HG03521 (cell line): ENCODE measurements around the gene HDAC4.

Experiments
- ATAC-seq: cut with Tn5 transposase; IDR thresholded peaks from one replicate; pipeline ENCODE4 v1.9.1; 2021; ENCODE audit warnings: mild to moderate bottlenecking, moderate library complexity; ENCODE audit not compliant: unreplicated experiment

HDAC4 gene

DNA sequence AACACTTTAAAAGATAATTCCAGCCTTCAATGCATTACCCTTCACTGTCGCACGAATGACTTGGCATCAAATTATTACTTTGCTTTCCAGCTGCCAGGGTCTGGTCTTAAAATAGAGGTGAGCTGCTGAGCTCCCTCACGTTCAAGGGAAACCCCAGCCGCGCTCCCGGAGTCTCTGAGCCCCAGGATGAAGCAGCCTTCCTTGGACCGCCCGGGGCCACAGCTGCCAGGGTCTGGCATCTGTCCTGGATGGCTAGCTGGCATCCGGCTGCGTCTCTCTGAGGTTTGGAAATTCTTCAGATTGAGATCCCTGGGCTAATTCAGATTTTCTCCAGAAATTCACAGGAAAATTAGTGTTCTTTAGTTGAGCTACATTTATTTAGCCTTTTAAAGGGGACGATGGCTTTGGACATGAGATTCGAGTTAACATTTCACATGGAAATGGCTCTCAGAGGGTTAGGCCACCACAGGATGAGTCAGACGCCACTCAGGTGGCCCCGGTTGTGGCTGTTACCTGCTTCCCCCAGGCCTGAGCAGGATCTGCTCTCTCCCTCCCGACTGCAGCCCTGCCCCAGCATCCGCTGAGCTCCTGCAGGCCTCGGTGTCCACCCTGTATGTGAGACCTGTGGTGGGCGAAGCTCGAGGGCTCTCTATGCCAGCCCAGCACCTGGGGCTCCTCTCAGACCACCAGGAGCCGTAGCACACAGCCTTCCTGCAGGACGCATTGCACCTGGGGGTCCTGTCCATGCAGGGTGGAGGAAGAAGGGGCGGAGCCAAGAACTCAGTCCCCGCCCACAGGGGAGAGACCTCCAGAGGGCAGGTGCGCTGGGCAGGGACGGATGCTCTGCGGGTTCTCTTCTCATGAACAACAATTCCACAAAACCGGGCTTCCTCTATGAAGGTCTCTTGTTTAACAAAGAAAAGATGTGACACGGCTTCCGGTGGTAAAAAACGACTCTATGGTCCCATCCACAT lies 297.4 kb downstream of the HDAC4 start:
- no peak for ATAC-seq

DNA sequence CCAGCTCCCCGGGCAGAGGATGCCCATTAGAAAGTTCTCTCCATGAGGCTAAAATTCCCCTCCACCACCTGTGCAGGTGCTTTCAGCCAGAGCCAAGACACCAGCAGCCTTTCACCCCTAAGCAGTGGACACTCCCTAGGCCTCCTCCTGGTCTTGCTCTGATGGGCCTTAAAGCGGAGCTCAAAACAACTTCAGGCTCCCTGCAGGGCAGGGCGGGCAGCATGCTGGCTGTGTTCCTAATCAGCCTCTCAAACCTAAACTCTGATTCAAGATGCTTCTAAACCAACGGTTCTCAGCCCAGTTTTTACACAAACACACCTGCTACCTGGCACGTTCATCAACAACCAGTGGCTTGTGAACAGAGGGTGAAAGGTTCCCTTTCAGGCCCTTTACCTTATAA lies 298.6 kb downstream of the HDAC4 start:
- no peak for ATAC-seq

GRCh38 chr2:239101807-239102206 lies 299.0 kb downstream of the HDAC4 start:
- no peak for ATAC-seq

DNA sequence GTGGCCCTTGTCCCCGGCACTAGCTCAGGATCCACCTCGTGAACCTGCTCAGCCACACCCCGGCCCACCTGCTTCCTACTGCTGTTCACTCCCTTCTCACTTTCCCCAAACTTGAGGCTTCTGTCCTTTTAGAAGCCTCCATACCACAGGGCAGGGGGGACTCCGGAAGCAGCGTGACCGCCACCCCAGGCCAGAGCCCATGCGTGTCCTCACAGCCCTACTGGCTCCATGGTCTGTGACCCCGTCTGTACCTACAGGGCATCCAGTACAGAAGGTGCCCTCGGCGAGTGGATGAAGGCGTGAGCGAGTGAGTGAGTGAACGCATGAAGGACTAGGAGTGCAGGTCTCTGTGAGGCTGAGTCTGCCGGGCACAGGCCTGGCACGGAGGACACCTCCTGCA lies 299.7 kb downstream of the HDAC4 start:
- ATAC-seq, result no peak

- ATAC-seq, result no peak
These were observed 301.3 kb downstream of the HDAC4 start for GRCh38 chr2:239099474-239099873.

DNA sequence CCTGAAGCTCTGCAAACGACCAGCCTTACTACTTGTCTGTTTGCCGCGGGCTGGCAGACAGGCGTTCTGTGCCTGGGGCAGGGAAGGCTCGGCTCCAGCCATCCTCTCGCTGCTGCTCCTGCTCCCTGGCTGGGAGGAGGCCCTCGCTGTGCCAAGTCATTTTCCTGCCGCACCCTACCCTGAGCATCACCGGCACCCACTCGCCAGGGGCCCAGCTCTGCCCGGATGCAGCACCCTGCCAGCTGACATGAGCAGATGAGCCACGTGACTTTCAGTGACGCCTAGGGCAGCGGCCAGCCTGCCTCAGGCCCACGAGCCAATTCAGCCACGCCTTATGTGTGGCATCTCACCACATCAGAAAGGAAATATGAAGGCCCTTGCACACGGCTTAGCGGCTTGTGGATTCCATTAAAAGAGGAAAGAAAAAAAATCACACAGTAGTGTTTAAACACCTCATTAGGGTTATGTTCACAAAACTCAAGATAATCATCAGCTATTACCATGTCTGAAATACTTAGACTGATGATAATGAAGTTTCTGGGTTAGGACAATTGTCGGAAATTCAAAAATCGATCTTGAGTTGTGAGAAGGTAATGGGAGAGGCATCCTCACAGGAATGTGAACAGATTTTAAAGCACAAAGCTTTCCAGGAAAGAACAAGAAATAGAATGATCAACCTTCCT lies 302.4 kb downstream of the HDAC4 start:
- no peak for ATAC-seq

DNA sequence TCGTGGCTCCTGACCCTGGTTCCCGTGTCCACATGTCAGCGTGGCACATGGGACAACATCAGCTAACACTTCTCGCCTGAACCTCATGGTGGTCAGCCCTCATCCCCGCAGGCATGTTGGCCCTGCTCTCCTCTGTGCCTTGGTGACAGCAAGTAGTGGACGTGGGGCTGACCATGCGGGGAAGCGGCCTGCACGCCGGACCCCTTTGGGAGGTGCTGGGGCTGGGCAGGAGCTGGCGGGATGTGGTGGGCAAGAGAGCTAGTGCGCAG lies 303.5 kb downstream of the HDAC4 start:
- no peak for ATAC-seq

DNA sequence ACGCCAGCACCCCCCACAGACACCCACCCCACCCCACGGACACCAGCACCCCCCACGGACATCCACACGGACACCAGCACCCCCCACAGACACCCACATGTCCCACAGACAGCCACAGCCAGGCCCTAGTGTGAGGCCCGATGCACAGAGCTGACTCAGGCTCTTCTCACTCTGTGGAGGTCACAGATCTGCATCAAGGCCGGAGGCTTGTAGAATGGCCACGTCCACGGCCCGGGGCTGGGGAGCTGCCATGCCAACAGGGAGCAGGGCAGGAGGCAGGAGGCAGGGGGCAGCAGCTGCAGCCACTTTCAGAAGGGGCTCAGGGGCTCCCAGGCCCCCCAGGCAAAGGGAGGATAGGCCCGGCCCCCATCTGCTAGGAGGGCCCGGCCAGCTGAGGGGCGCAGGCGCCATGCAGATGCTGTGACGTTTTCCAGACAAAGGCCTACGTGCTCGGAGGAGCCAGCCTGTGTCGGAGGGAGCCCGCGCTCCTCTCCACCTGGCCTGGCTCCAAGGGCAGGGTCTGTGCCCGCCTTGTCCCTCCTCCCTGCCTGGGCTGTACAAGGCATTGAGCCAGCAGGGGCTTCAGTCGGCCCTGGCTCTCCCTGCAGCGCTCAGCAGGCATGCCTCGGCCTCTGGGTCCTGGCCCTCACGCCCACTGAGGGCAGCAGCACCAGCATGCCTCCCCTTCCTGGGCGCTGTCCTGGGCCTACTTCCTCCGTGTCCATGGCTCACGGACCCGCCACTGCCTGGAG lies 304.0 kb downstream of the HDAC4 start:
- no peak for ATAC-seq

GRCh38 chr2:239095460-239096081 lies 305.2 kb downstream of the HDAC4 start:
- no peak for ATAC-seq

DNA sequence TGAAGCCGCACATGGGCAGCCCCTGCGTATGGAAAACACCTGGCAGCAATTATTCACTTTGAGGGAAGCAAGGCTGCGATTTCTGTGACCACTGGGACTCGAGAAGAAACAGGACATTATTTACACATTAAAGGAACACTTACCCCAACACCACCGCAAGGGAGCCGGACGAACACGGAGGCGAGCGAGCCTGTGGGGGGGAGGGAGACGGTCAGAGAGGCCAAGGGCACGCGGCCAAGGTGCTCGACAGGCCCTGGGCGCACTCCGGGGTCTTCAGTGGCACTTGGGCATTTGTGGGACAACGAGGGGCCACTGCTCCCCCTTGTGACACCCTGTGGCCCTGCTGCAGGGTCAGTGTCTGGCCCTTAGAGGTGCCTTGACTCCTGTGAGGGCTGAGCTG lies 306.0 kb downstream of the HDAC4 start:
- ATAC-seq, result no peak

DNA sequence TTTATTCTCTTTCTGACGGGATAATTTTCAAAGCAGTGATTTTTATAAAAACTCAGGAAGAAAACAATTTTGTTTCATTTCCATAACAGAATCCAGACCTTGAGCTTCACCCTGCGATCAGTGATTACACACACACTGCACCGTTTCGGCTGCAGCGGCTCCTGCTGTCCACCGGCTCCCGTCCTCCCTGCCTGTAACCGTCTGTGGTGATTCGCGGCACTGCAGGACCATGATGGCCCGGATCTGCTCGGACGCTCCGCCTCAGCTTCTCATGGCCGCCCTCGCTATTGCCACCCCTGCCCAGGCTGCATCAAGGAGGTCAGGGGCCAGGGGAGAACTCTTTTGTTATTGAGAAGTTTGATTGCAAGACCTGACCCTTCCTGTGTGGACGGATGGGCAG lies 306.9 kb downstream of the HDAC4 start:
- no peak for ATAC-seq

GRCh38 chr2:239093542-239093941 lies 307.3 kb downstream of the HDAC4 start:
- no peak for ATAC-seq

GRCh38 chr2:239092571-239093294 lies 308.1 kb downstream of the HDAC4 start:
- no peak for ATAC-seq

- no peak for ATAC-seq
These were observed 310.9 kb downstream of the HDAC4 start for GRCh38 chr2:239089884-239090283.

DNA sequence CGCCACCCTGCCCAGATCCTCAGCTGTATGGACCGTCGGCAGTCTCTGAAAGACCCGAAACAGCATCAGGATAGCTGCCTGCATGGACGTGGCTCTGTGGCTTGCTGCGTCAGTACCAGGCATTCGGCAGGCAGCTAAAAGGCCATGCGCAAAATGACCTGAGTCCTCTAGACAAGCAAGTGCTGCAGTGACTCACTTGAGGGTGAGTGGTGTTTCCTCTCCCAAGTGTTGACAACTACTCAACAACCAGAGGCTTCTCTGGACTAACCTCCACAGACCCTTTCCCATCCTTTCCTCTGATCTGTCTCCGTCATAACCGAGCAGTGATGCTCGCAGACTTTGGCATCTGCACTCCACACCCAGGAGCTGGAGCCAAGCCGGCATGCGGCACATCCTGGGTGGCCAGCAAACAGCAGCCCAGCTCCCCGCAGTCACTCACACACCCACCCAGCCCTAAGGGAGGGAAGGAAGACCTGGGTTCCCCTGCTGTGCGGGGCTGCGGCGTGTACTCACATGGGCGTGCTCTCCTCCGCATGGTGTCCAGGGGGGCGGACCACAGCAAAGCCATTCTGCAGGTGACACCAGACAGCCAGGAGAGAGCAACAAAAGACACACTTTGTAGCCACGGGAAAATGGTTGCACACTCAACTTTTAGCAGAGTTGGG lies 313.6 kb downstream of the HDAC4 start:
- ATAC-seq, result no peak

DNA sequence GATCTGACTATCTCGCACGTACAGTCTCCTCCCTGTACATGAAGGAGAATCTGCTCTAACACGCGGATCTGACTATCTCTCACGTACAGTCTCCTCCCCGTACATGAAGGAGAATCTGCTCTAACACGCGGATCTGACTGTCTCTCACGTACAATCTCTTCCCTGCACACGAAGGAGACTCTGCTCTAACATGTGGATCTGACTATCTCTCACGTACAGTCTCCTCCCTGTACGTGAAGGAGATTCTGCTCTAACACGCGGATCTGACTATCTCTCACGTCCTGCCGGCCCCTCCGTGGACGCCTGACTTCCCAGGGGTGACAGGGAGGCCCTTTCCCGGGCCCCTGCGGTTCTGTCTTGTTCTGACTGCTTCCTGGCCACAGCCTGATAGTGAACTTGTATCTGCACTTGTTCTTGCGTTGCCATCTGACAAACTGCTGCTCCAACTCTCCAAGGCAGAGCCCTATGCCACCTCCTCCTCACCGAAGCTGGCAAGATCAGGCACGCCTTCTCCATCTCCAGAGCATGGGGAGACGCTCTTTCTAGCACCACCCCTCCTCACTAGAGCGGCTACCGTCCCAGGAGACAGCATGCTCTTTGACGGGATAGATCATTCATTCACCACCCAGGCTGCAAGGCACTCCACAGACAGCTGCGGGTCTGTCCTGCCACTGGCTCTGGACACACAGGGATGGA lies 314.3 kb downstream of the HDAC4 start:
- no peak for ATAC-seq

GRCh38 chr2:239085201-239085992 lies 315.4 kb downstream of the HDAC4 start:
- ATAC-seq, result no peak

DNA sequence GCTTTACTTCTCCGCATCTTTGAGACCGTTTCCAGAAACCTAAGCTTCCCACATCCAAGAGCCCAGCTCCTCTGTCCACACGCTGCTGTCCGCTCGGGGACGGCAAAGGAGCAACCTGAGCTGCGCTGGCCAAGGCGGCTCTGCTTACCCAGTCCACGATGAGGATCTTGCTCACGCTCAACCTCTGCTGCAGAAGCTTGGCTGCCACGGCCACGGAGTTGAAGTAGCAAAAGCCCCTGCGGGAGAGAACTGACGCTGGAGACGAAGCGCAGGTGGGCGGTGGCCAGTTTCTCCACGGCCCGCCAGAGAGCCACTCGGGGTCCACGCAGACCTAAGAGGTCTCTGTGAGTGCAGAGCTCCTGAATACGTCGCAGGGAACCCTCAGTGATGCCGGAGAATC lies 316.8 kb downstream of the HDAC4 start:
- no peak for ATAC-seq

GRCh38 chr2:239082425-239082824 lies 318.4 kb downstream of the HDAC4 start:
- ATAC-seq, result no peak
